MG63 (cell line): ENCODE measurements around the gene MELTF. TPM values are rescaled to one million over a fixed set of nuclear protein-coding genes. Genes with fewer than 3 reads are reported as not detected.

ENCODE experiments used
- DNase-seq: peaks from one replicate; pipeline ENCODE4 v3.0.0-alpha.2; 2020
- H3K27me3 ChIP-seq: fragments of 250-450 bp; sonication (Bioruptor Pico); 2 replicates; pipeline ENCODE4 v1.5.1; 2020; ENCODE audit warnings: mild to moderate bottlenecking, moderate library complexity
- H3K36me3 ChIP-seq: fragments of 250-450 bp; sonication (Bioruptor Pico); 2 replicates; pipeline ENCODE4 v1.5.1; 2020; ENCODE audit warnings: mild to moderate bottlenecking, moderate library complexity
- H3K4me3 ChIP-seq: fragments of 250-450 bp; sonication (Bioruptor Pico); 2 replicates; pipeline ENCODE4 v1.5.1; 2020; ENCODE audit warnings: mild to moderate bottlenecking, moderate library complexity
- H3K9me3 ChIP-seq: fragments of 250-450 bp; sonication (Bioruptor Pico); 2 replicates; pipeline ENCODE4 v1.5.1; 2020; ENCODE audit warnings: mild to moderate bottlenecking, moderate library complexity
- total RNA-seq: library from RNA; depleted of rRNA; stranded (reverse); fragments of >200 nt; shearing (Covaris generic); gene quantifications from 2 replicates; pipeline ENCODE4 v1.2.3, GENCODE V29; 2014; ENCODE audit warnings: low replicate concordance

The MELTF gene
- total RNA-seq, 1 experiment from 2014 or later, result 8.3 TPM

DNA sequence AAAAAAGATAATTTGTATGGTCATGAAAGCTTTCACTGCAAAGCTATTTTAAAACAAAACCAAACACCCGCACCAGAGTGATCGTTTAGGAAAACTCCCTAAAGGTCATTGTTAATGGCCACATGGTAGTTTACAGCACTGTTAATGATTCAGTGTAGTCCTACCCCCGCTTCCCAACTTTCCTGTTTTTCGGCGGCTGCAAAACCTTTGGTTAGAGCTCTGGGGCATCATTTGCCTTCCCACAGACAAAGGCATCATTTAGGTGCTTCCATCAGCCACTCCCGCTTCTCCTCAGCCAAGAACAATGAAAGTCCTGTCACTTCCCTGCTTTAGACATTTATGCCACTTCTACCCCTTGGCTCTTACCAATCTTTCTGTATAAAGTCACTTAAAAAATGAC is 10.6 kb downstream of the MELTF start:
- Histone ChIP-seq H3K36me3 (no peaks in the 10 kb centered on the region), H3K27me3 (no peaks in the 10 kb centered on the region), H3K4me3 (no peak overlapping the region), H3K9me3 (no peaks in the 10 kb centered on the region)
- no peak for DNase-seq

DNA sequence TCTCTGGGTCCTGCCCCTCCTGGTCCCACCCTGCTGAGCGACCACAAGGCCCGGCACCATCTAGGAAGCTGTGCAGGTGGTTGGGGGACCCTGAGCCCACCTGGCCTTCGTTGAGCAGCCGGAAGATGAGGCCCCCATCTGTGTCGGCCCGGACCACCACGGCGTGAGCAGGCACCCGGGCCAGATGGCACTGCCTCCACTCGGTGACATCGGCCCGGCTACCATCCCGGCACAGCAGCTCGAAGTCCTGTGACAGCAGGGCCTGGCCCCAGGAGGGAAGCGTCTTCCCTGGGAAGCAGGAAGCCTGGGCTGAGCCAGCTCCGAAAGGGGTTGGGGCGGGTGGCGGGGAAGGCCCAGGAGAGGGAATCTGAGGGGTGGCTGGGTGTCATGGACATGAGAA is 12.6 kb downstream of the MELTF start:
- H3K4me3 ChIP-seq, result no peak overlapping the region
- H3K27me3 ChIP-seq, result no peaks in the 10 kb centered on the region
- no peaks in the 10 kb centered on the region for H3K9me3 ChIP-seq
- no peaks in the 10 kb centered on the region for H3K36me3 ChIP-seq
- DNase-seq, result no peak

DNA sequence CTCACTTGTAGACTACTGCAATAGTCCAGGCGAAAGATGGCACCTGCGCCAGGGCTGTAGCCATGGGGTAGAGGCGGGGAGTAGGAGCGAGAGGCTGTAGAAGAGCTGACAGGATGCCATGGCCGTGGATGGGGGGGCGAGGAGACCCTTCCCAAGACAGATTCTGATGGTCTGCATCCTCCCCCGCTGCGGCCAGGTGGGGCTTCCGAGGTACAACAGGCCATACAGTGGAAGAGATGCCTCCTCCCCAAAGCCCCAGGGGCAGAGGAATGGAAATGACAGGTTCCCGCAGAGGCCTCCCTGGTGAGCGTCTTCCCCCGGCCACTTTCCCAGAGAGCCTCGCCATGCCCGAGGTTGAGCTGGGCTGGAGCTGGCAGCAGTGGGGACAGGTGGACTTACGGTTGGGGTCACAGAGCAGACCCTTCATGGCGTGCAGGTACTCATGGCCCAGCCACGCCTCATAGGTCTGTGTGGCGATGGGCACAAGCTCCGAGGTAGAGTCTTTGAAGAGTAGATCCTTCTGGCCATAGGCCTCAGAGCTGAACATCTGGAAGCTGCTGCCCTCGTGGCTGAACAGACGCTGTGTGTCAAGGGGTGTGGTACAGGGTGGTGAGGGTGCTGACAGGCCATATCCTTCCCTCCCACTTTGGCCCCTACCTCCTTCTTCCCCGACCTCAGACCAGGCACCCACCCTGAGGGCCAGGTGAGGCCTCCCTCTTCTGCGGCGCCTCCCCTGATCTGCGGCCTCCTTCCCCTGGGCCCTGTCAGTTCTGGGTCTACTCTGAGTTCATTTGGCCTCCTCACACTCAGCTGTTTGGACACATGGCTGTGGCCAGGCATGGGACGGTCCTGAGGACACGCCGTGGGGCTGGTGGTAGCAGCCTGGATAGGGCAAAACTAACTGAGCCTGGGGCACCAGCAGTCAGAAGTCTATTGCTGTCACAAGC is 13.6 kb downstream of the MELTF start:
- no peaks in the 10 kb centered on the region for H3K9me3 ChIP-seq
- no peak for DNase-seq
- H3K27me3 ChIP-seq, result no peaks in the 10 kb centered on the region
- H3K36me3 ChIP-seq, result no peaks in the 10 kb centered on the region
- no peak overlapping the region for H3K4me3 ChIP-seq

DNA sequence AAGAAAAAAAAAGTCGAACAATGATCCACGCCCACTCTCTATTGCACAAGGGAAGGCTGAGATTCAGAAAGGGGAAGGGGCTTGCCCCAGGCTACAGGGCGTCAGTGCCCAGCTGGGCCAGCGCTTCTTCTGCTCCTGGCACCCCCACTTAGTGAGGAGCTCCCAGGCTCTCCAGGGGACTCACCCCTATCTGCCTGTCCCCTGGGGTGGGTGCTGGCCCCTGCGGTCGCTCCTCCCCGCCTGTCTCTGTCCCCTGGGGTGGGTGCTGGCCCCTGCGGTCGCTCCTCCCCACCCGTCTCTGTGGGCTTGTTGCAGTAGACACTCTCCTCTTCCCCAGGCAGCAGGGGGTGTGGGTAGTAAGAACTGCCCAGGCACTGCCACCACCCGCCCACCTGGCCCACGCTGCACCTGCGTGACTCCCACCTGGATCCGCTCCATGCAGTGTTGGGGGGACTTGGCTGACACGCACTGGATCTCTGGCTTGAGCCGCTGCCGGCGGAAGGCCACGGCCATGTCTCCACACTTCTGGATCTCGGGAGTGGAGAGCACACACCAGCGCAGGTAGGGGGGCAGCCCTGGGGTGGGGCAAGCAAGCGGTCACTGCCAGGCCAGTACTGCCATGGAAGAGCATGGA is 14.6 kb downstream of the MELTF start:
- Histone ChIP-seq H3K9me3 (no peaks in the 10 kb centered on the region), H3K36me3 (no peaks in the 10 kb centered on the region), H3K27me3 (no peaks in the 10 kb centered on the region), H3K4me3 (no peak overlapping the region)
- no peak for DNase-seq

DNA sequence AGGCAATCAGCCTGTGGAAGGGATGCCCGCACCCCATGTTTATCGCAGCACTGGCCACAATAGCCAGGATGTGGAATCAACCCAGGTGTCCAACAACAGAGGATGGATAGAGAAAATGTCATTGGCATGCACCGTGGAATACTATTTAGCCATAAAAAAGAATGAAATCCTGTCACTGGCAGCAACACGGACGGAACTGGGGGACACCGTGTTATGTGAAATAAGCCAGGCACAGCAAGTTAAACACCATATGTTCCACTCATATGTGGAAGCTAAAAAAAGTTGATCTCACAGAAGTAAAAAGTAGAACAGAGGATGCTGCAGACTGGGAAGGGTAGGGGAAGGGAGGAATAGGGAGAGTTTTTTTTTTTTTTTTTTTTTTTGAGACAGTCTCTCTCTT is 15.6 kb downstream of the MELTF start:
- Histone ChIP-seq H3K36me3 (no peaks in the 10 kb centered on the region), H3K27me3 (no peaks in the 10 kb centered on the region), H3K4me3 (no peak overlapping the region), H3K9me3 (no peaks in the 10 kb centered on the region)
- no peak for DNase-seq

DNA sequence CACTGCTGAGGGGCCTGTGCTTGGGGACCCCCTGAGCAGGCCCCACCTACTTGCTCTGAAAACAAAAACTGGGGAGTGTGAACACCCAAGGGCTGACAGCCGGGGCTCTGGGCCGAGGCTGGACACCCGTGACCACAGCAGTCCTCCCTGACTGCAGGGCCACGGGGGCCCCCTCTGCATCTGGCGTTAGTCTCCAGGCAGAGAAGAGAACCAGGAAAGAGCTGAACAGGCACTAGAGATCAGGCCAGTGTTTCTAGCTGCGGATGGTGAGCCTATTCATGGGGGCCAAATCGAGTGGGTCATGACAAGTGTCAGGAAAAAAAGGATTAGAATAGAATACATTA is 17.1 kb downstream of the MELTF start:
- Histone ChIP-seq H3K27me3 (no peaks in the 10 kb centered on the region), H3K4me3 (no peak overlapping the region), H3K9me3 (no peaks in the 10 kb centered on the region), H3K36me3 (no peaks in the 10 kb centered on the region)
- DNase-seq, result no peak

DNA sequence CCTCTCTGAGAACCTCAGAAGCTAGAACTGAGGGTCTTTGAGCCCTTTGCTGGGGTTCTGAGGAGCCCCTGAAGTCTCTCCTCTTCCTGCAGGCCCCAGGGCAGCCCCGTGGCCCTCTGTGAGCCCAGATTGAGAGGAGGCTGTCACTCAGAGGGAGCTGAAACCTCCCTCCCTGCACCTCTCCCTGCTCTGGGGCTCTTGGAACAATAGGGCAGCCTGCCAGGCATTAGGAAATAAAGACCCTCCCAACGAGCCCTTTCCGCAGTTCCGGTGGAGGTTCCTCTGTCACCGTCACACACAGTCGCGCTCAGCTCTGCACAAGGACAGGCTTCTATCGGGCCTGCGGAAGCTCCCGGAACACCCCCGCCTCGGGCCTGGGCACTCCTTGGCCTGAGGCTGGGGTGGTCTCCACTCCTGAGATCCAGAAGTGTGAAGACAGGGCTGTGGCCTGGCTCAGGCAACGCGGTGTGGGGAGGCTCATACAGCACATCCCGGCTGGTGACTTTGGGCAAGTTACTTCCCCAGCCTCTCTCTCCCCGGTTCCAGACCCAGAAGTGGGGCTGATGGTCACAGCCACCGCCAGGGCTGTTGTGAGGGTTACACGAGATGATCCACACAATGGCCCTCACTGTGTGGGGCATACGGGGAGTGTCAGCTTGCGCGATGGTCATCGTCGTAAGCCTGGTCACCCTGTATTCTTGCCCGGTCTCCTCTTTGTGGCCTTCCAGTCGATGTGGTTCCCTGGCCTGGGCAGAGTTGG is 17.7 kb downstream of the MELTF start:
- Histone ChIP-seq H3K9me3 (no peaks in the 10 kb centered on the region), H3K4me3 (no peak overlapping the region), H3K27me3 (no peaks in the 10 kb centered on the region), H3K36me3 (no peaks in the 10 kb centered on the region)
- DNase-seq, result no peak

DNA sequence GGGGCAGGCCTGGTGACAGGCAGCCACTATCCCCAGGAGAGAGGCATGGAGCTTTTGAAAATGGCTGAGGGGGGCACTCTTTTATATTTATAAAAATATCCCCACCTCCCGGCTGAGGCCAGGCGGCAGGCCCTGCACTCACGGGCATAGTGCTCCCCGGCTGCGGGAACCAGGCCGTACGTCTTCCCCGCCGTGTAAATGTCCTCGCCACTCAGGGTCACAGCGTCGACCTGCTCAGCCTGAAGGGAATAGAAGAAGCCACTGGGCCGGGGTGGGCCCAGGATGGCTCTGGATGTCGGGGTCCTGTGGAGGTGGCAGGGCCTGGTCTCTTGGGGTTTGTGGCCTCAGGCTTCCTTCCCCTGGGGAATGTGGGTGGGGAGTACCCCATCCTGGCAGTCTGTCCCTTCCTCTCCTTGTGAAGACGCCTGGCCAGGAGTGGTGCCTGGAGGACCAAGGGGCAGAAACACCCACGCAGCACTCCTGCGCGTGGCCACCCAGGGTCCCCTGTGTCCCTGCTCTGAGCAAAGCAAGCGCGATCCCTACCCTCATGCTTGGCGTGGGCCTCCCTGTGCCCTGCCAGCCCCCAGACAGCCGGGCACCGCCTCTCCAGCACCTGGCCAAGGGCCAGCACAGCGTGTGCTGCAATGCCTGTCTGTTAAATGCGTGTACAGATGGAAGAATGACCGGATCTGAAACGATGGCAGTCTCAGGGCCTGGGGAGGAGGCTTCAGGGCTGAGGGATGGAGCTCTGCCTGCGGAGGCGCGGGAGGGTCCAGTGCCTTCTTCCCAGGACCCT is 18.9 kb downstream of the MELTF start:
- Histone ChIP-seq H3K4me3 (no peak overlapping the region), H3K9me3 (no peaks in the 10 kb centered on the region), H3K36me3 (no peaks in the 10 kb centered on the region), H3K27me3 (no peaks in the 10 kb centered on the region)
- DNase-seq, result no peak

DNA sequence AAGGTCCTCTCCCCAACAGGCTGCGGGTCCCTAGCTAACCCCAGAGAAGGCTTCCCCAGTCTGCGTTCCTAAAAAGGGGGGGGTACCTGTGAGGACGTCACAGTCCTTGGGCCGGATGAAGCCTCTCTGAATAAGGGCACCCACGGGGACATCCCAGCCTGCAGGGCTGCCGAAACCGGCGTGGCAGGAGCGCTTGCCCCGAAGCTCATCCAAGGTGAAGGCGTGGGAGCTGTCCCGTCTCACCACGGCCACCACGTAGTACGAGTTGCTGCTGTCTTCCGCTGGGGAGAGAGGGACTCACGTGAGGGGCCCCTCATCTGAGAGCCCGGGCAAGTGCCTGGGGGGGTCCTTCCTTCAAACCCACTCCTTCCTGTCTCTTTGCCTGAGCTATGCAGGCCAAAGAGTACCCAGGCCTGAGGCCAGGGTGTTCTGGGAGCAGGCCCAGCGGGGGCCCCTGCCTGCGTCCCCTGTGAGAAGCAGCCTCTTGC is 20.0 kb downstream of the MELTF start:
- Histone ChIP-seq H3K4me3 (no peak overlapping the region), H3K36me3 (no peaks in the 10 kb centered on the region), H3K27me3 (no peaks in the 10 kb centered on the region), H3K9me3 (no peaks in the 10 kb centered on the region)
- DNase-seq, result no peak

DNA sequence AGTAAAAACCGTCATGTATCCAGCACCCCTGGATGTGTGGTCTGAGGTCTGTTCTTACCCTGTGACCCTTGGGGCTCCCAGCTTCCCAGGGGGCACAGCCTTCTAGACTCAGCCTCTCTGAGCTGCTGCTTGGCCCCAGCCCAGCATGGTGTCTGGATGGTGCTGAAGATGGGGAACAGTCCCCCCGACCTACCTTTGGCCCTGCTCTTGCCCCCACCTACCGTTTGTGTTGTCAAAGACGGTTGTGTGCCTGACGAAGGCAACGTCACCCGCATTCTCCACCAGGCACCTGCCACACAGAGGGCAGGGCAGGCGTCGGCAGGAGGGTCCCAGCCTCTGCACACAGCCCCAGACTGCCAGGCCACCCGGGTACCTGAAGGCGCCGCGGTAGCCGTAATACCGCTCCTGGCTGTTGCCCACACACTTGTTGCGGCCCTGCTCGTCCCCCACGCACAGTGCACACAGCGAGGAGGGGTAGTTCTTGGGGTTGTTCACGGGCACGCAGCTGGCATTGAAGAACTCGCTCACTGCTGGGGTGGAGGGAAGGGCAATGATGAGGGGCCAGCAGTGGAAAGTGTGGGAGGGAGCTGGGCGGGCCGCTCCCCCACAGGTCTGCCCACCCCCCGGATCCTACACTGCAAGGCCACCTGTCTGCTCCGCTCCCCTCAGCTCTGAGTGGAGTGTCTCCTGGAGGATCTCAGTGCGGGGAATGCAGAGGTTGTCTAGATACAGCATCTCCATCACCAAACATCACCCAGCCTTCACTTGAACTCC is 21.0 kb downstream of the MELTF start:
- no peak overlapping the region for H3K4me3 ChIP-seq
- H3K36me3 ChIP-seq, result no peaks in the 10 kb centered on the region
- no peak for DNase-seq
- H3K9me3 ChIP-seq, result no peaks in the 10 kb centered on the region
- H3K27me3 ChIP-seq, result no peaks in the 10 kb centered on the region

DNA sequence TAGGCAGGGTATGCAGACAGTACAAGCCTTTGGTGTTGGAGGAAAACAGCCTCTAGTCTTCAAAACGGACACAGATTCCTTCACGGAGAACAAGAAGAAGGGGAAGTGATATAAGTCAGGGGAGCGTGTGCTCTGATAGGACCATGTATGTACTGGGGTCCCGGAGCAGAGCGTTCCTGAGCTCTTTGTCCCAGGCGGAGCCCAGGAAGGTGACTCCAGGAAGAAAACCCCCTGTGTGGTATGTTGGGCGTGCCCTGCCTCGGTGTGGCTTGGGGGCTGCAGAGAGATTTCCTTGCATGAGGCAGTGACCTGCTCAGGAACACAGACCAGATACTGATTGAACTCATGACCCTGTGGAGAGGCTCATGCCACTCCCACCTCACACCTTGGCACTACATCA is 21.7 kb downstream of the MELTF start:
- Histone ChIP-seq H3K36me3 (no peaks in the 10 kb centered on the region), H3K27me3 (no peaks in the 10 kb centered on the region), H3K9me3 (no peaks in the 10 kb centered on the region), H3K4me3 (no peak overlapping the region)
- DNase-seq, result no peak

DNA sequence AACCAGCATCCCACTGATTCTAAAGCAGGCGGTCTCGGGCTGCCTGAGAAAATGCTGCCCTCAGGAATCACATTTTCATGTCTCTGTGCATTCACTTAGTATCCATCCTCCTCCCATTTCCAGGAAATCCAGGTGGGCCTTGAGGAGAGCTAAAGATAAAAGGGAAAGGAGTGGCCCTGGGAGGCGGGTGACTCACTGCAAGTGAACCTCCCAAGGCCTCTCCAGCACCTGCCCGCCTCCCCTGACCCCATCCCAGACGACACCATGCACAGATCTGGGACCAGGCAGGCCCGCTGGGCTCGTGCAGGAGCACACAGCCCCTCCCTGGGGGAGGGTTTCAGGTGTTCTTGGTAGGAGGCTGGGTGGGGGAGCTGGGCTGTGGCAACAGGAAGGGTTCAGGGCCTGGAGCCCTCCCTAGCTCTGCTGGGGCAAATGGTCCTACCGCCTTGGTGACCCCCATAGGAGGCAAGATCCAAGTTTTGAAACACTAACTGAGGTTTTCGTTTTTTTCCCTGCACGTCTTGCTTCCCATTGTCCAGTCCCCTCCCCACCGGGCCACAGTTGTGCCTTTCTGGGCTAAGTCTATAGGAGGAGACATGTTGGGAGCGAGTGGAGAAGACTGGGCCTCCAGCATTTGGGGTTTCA is 22.2 kb downstream of the MELTF start:
- H3K27me3 ChIP-seq, result no peaks in the 10 kb centered on the region
- no peak for DNase-seq
- no peak overlapping the region for H3K4me3 ChIP-seq
- H3K9me3 ChIP-seq, result no peaks in the 10 kb centered on the region
- no peaks in the 10 kb centered on the region for H3K36me3 ChIP-seq

DNA sequence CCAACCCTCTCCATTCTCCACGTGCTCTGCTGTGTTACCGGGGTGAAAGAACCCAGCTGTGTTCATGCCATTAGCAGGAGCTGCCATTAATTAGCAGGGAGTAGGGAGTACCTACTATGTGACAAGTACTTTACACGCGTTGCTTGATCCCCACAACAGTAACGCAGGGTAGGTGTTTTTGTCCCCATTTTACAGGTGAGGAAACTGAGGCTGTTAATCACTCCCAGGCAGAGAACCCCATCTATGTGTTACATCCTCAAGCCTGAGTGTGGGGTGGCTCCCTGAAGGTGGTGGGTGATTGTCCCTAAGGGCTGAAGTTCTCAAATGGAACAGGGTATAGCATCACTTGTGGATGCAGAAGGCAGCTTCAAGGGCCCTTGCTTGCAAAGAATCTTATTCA is 22.8 kb downstream of the MELTF start:
- DNase-seq, result no peak
- H3K9me3 ChIP-seq, result no peaks in the 10 kb centered on the region
- H3K27me3 ChIP-seq, result no peaks in the 10 kb centered on the region
- H3K4me3 ChIP-seq, result no peak overlapping the region
- H3K36me3 ChIP-seq, result no peaks in the 10 kb centered on the region

DNA sequence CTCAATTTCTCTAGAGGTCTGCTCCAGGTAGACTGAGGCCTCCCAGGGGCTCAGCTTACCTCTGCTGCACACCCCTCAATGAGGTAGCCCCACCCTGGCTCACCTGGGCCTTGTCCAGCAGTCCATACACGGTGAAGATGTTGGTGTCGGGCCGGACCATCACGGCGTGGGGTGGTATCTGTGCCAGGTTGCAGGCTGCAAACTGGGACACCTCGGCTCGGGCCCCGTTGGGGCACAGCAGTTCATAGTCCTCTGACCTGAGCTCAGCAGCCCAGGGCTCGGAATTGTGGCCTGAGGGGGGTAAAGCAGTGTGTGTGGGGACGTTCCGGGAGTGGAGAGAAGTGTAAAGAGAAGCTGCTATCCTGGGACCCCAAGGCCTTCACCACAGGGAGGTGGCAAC is 23.2 kb downstream of the MELTF start:
- Histone ChIP-seq H3K4me3 (no peak overlapping the region), H3K27me3 (no peaks in the 10 kb centered on the region), H3K36me3 (no peaks in the 10 kb centered on the region), H3K9me3 (no peaks in the 10 kb centered on the region)
- no peak for DNase-seq

DNA sequence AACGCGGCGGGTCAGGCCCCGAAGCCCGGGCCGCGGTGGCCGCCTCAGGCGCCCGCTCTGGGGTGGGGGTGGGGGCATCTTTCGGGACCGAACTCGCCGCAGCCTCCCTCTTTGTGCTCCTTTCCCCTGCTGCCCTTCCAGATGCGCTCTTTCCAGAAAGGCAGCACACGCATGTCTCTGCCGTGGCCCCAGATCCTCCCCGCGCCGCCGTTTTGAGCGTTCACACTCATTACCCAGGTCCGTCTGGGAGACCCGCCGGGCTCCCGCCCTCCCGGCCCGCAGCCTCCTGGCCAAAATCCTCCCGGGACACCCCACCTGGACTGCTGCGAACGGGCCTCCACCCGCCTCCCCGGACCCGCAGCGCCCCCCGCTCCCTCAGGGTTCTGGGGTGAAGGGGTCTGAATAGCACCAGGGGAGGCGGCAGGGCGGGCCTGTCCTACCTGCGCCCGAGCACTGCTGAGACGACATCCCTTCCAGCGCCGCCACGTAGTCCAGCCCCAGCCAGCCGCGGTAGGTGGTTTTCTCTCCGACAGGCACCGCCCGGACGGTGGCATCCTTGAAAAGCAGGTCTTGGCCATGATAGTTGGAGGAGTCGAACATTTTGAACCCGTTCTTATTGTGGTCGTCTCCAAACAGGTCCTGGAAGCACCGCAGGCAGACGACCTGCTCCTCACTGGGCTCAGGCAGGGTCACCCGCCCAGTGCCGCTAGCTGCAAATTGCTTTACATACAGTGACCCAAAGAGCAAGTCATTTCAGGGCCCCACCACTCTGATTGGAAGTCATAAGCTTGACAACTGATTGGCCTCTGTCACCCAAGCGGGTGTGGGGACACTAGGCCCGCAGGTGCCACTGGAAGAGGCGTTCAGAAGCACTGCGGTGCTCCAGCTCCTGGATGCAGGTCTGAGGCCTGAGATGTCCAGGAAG is 25.9 kb downstream of the MELTF start:
- Histone ChIP-seq H3K4me3 (peak overlapping the region; percentile 47), H3K36me3 (no peaks in the 10 kb centered on the region), H3K9me3 (0 out of 2 replicates have a peak, but pooled peaks cover 1% of the 10 kb centered on the region), H3K27me3 (no peaks in the 10 kb centered on the region)
- no peak for DNase-seq
